GM18873 (cell line): ENCODE data around the gene TBCK.
"Not testable (repeated sequence)": the region's sequence is repeated elsewhere in the genome, so short reads cannot be mapped to it uniquely, and the experiment has no call there.

Experiments
- ATAC-seq: cut with Tn5 transposase; IDR thresholded peaks from one replicate; pipeline ENCODE4 v1.9.1; 2021; ENCODE audit warnings: mild to moderate bottlenecking, moderate library complexity, moderate number of reproducible peaks; ENCODE audit not compliant: unreplicated experiment, low FRiP score

The TBCK gene

DNA sequence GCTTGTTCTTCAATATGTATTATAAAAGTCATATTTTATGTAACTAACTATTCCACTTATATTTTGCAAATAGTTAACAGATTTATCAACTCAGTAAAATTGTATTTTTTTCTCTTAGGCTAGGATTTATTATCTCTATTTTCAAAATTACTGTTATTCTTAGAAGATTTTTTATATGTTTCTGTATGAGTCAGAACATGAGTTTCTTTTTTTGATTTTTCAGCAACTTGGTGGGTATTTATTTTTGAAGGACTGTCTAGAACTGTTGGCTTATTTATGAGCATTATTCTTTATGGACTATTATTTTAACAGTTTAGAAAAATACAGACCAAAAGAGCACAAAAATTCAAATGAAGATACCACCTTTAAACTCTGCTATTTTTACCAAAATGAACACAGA is 7.1 kb upstream of the TBCK start:
- ATAC-seq = no peak

DNA sequence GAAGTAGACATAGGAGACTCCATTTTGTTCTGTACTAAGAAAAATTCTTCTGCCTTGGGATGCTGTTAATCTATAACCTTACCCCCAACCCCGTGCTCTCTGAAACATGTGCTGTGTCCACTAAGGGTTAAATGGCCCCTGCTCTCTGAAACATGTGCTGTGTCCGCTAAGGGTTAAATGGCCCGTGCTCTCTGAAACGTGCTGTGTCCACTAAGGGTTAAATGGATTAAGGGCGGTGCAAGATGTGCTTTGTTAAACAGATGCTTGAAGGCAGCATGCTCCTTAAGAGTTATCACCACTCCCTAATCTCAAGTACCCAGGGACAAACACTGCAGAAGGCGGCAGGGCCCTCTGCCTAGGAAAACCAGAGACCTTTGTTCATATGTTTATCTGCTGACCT is 5.8 kb upstream of the TBCK start:
- ATAC-seq = not testable (repeated sequence)

DNA sequence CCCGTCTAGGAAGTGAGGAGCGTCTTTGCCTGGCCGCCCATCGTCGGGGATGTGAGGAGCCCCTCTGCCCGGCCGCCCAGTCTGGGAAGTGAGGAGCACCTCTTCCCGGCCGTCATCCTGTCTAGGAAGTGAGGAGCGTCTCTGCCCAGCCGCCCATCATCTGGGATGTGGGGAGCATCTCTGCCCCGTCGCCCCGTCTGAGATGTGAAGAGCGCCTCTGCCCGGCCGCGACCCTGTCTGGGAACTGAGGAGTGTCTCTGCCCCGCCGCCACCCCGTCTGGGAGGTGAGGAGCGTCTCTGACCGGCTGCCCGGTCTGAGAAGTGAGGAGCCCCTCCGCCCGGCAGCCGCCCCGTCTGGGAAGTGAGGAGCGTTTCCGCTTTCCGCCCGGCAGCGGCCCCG is 5.2 kb upstream of the TBCK start:
- ATAC-seq = not testable (repeated sequence)

DNA sequence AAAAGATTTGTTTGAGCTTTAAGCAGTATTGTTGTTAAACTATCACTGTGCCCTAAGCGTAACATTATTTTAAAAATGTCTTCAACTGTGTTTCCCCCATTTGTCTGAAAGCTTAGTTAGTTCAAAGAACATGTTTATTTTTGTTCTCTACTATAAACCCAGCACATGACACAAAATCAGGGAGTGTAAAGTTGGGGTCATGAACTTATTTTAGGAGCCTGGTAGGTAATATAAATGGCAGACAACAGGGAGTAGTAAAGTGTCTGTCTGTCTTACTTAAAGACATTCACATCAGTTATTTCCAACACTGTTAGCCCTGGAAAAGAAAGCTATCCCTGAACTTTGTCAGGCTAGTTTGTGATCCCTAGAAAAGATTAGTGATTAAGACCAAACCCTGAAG is 4.2 kb upstream of the TBCK start:
- ATAC-seq = no peak

DNA sequence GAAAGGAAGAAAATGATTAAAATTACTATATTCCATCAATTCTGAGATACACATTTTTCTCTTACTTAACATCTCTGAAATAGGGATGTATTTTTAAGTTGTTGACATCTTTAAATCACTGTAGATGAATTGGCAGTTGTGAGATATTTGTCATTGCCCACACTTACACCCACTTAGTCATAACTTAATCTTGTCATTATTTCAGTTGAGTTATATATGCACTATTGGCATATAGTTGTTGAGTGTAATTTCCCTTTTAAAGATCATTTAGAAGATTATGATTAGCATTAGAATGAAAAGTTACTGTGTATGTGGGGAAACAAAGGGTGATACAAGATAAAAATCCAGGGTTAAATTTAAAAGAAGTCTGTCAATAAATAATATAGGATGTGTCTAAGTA is 2.5 kb upstream of the TBCK start:
- ATAC-seq = no peak

DNA sequence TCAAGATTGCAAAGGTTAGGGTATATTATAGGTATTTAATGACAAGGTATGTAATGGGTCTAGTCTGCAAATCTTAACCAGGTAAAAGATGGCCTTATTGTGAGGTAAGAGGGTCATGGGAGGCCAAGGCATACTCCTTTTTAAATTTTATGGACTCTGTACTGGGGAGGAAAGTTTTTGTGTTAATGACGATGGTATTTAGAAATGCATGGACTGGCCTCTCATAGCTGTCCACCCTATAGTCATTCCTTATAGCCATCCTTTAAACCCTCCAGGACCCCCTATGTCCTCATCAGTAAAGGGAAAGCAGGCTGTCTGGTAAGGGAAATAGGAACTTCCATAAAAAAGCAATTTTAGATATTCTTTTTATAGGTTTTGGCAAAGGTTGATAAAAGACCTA is 1.8 kb upstream of the TBCK start:
- no peak for ATAC-seq

DNA sequence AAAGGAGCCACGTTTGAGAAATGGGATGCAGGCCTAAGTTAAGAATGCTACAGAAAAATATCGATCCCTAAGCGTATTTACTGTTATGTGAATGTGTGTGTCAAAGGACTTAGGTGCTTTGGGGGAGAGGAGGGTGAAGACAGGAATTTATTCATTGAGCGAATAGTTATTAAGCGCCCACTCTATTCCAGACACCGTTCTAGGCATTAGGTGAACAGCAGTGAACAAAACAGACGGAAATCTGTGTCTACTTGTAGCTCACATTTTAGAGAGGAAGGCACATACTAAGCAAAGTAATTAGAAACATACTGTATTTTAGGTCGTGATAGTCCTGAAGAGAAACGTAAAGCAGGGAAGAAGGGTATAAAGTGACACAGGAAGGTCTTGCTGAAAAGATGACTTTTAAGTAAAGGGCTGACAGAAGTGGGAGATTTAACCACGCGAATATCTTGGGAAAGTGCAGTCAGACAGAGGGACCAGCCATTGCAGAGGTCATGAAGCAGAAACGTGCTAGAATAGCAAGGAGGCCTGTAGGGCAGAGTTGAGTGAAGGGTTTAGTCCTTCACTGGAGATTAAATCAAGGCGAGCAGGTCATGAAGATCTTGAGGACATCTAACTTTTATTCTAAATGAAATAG is 882 bp upstream of the TBCK start:
- no peak for ATAC-seq

DNA sequence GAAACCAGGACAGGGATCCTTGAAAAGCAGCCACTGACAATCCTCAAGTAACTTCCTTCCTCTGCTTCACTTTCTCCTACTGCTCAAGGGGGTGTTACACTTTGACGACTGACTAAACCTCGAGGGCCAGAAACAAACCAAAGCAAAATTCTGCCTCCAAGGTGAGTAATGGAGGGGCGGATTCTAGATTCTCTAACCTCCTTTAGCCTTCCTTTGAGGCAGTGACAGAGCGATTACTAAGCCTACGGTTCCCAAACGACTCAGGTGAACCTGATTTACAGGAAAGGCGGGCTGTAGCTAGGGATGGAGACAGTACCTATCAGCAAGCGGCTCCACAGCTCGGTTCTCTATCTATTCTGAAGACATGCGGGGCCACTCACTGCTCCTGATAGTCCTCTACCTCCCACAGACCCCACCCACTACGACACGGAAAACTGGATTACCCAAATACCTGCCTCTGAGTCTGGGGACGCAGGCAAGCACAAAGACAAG is 487 bp downstream of the TBCK start:
- ATAC-seq = peak; percentile 16

DNA sequence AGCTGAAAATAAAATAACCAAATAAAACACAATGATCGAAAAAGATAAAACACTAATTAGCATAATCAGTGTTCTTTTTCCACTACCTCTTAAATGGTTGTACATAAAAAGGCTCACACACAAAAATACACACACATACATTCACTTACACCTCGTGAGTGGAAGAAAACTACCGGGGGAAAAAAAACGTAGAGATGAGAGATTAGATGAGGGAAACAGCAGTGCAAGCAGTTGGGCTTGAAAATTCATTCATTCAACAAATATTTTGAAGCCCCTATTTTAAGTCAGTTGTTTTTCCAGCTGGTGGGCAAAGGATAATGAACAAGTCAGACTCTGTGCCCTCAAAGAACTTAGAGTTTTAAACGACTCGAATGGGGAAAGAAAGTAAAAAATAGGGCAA is 1.0 kb downstream of the TBCK start:
- no peak for ATAC-seq

DNA sequence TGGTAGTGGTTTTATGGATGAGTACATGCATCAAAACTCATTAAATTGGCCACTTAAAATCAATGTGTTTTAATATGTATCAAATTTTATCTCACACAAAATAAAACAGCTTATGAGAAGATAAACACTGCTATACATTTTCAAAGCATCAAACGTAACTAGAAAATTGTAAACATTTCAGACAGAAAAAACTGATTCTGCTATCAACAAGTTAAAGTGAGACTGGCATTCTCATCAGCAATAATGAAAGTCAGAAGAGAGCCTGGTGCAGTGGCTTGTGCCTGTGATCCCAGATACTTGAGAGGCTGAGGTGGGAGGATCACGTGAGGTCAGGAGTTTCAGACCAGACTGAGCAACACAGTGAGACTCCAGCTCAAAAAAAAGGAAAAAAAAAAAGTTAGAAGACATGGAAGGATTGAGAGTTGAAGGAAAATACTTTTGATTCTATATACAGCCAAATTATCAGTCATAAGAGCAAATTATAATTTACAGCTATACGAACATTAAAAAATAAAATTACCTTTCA is 2.9 kb downstream of the TBCK start:
- no peak for ATAC-seq

DNA sequence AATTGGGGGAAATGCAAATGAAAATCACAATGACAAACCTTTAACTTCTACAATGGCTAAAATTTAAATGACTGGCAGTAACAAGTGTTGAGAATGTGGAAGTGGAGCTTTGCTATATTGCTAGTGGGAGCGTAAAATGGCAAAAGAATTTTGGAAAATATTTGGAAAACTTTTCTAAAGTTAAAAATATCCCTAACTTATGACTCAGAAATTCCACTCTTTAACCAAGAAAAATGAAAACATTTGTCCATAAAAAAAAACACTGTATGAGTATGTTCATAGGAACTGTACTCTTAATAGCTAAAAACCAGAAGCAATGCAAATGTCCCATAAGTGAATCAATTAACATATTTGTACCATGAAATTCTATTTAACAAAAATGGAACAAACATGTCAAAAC is 3.6 kb downstream of the TBCK start:
- no peak for ATAC-seq

DNA sequence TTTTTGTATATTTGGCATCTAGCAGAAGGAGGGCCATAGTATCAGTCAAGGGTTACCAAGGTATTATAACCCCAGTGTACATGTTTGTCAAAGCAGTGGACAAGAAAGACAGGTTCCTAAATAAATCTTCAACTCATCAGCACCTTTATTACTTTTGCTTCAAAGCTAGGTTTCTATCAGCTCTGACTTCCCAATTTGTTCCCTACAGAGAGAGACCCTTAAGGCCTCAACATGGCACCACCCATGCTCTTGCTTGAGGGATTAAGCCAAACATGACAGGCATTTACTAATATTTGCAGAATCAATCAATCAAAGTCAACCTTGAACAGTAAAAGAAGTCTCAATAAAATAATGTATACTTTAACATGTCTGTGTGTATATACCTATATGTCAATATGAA is 9.4 kb downstream of the TBCK start:
- ATAC-seq = no peak

DNA sequence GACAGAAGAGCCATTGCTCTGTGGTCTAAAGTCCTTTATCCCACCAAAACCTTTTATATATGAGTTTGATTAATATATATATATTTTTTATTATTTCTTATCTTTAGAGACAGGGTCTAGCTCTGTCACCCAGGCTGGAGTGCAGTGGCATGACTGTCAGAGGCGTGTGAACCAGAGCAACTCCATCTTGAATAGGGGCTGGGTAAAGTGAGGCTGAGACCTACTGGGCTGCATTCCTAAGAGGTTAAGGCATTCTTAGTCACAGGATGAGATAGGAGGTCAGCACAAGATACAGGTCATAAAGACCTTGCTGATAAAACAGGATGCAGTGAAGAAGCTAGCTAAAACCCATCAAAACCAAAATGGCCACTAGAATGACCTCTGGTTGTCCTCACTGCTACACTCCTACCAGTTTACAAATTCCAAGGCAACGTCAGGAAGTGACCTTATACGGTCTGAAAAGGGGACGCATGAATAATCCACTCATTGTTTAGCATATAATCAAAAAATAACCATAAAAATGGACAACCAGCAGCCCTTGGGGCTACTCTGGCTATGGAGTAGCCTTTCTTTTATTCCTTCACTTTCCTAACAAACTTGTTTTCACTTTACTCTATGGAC is 10.5 kb downstream of the TBCK start:
- ATAC-seq = no peak

DNA sequence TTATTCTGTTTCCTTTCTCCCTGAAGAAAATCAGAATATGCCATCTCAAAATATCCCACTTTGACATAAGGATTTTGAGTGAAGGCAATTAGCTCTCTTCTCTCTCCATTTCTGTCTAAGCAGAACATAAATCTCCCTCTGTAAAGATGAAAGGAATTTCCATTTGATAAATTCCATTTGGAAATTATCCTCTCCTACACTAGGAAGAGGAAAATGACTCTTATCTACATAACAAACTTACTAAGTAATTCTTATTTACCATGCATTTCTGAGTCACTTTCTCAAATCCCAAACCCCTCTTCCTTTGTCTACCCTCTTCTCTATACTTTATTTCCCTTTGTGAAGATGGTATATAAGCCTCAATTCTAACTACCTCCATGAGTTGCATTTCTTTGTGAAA is 11.4 kb downstream of the TBCK start:
- no peak for ATAC-seq

DNA sequence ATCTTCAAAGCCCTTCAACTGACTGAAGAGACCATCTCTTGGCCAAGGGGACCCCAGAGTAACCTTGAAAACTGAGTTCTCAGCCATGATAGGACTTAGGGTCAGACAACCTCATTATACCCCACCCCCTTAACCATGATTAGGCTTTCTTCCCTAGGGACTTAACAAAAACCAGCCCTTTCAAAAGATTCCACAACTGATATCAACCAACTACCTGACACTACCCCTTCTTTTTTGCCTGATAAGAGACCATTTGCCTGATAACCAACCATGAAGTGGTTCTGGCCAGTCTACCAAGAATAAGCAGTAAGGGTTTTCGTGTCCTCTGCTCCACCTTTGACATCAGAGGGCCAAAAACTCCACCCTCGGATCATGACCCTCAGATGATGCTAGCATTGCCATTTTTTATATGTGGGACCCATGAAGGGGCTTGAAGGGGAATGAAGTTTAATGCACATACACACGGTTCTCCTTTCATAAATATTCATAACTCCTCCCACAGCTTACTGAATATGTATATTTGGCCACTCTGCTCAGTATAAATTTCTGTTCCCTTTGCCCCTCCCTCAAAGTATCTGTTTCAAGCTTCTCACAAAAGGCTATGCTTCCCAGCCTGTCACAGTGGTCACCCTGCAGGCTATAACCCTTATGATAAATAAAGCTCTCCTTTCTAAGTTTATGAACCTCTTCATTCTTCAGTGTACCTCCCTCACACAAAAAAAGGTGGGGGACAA is 12.3 kb downstream of the TBCK start:
- no peak for ATAC-seq

DNA sequence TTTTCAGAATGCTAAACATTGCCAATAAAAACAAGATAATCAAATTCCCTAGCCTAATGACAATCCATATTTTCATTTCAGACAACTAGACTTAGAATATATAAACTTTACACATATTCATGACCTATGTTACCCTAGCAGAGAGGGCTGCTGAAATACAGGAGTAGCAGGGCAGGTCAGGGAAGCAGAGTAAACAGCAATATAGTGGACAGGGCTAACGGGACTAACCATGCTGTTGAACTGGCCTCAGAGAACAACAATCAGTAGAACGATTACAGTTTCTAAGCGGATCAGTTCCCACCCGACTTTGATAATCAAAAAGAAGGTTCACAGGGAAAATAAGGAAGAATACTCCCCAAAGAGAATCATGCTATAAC is 14.0 kb downstream of the TBCK start:
- no peak for ATAC-seq

DNA sequence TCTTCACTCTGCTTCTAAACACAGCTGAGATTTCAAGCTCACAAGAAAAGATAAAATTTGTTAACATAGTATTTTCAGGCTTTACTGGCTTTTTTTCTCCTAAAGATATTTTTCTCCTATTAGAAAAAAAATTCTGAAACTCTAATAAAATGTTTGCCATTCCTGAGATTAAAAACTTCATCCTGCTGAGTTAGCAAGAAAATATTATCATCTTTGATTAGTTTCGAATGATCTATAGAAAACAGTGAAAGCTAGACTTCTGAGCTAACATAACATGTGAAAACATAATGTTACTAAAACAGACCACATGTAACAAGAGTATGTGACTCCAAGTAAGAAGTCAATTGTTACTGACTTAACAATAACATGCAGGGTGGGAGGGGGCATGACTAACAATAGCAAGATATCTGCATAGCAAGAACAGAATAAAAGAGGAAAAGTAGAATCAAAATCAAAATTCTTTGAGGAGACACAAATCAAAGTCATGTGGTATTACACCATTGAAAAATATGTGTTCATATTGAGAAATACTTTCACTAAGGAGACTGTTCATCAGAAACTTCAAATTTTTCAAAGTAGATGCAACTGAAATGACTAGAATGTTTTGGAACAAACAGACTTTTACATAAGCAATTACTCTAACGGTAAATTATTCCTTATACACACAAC is 14.5 kb downstream of the TBCK start:
- no peak for ATAC-seq

DNA sequence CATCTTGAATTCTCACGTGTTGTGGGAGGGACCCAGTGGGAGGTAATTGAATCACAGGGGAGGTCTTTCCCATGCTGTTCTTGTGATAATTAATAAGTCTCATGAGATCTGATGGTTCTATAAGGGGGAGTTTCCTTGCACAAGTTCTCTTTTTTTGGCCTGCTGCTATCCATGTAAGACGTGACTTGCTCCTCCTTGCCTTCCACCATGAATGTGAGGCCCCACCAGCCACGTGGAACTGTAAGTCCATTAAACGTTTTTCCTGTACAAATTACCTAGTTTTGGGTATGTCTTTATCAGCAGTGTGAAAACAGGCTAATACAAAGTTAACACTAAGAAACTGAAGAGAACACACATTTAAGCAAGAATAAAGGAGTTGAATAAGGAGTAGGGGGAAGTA is 16.0 kb downstream of the TBCK start:
- no peak for ATAC-seq

DNA sequence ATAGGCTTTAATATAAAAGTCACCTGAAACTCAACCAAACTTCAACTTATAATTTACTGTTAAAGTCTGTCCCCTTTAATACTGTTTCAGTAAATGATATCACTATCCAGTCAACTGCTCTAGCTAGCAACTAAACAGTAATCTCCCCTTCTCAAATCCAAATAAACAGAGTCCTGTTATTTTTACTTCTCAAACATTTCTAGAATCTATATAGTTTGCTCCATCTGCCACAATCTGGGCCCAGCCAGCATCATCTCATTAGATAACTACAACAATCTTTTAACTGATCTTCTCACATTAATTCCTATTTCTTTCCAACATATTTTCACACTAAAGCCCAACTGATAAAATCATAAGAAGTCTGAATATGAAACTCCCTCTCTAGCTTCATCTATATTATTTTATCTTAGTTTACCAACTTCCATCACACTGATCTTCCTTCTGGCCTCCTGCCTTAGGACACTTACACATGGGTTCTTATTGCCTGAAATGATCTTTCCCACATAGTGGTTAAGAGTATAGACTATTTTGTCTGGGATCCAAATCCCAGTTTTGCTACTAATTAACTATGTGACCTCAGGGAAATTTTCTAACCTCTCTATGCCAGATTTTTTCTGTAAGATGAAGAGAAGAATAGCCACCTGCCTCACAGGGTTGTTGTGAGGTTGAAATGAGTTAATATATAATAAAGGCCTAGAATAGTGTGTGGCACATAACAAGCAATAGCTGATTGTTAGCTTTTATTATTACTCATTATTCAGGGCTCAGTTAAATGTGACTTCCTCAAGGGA is 18.6 kb downstream of the TBCK start:
- no peak for ATAC-seq

DNA sequence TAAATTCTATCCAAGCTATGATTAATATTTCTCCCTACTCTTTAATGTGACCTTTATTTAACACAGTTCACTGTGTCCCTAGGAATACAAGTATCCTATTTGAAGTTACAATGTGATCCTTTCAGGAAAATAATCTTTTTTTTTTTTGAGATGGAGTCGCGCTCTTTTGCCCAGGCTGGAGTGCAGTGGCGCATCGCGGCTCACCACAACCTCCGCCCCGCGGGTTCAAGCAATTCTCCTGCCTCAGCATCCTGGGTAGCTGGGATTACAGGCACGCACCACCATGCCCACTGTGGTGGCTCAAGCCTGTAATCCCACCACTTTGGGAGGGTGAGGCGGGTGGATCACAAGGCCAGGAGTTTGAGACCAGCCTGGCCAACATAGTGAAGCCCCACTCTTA is 21.9 kb downstream of the TBCK start:
- ATAC-seq = no peak
